Ishikawa (cell line): ENCODE data around the gene WIPF1.

Experiments used
- CEBPB ChIP-seq: IDR thresholded peaks from 2 replicates; pipeline ENCODE4 v1.6.1; 2012
- CREB1 ChIP-seq: IDR thresholded peaks from 2 replicates; pipeline ENCODE4 v1.6.1; 2012; ENCODE audit warnings: low read depth
- EGR1 ChIP-seq: IDR thresholded peaks from 2 replicates; pipeline ENCODE4 v1.6.1; 2012
- EP300 ChIP-seq: IDR thresholded peaks from 2 replicates; pipeline ENCODE4 v1.6.1; 2012; ENCODE audit warnings: borderline replicate concordance
- FOXM1 ChIP-seq: IDR thresholded peaks from 2 replicates; pipeline ENCODE4 v1.6.1; 2012; ENCODE audit warnings: low read depth, borderline replicate concordance
- NFIC ChIP-seq: IDR thresholded peaks from 2 replicates; pipeline ENCODE4 v1.6.1; 2012
- RAD21 ChIP-seq: IDR thresholded peaks from 2 replicates; pipeline ENCODE4 v1.6.1; 2012; ENCODE audit warnings: low read depth
- TAF1 ChIP-seq: IDR thresholded peaks from 2 replicates; pipeline ENCODE4 v1.6.1; 2012; ENCODE audit warnings: low read depth, mild to moderate bottlenecking
- TCF12 ChIP-seq: IDR thresholded peaks from 2 replicates; pipeline ENCODE4 v1.6.1; 2012; ENCODE audit warnings: low read depth
- TEAD4 ChIP-seq: IDR thresholded peaks from 2 replicates; pipeline ENCODE4 v1.6.1; 2012
- YY1 ChIP-seq: IDR thresholded peaks from 2 replicates; pipeline ENCODE4 v1.6.1; 2012; ENCODE audit warnings: low read depth
- ZBTB7A ChIP-seq: IDR thresholded peaks from 2 replicates; pipeline ENCODE4 v1.6.1; 2012; ENCODE audit warnings: low read depth
- TF ChIP-seq, protein P1 (sequence below): IDR thresholded peaks from 2 replicates; pipeline ENCODE4 v1.6.1; 2012
- TF ChIP-seq, protein P2 (sequence below): IDR thresholded peaks from 2 replicates; pipeline ENCODE4 v1.6.1; 2012
- TF ChIP-seq, protein P3 (sequence below): IDR thresholded peaks from 2 replicates; pipeline ENCODE4 v1.6.1; 2012; ENCODE audit warnings: low read depth, mild to moderate bottlenecking

WIPF1 gene

DNA sequence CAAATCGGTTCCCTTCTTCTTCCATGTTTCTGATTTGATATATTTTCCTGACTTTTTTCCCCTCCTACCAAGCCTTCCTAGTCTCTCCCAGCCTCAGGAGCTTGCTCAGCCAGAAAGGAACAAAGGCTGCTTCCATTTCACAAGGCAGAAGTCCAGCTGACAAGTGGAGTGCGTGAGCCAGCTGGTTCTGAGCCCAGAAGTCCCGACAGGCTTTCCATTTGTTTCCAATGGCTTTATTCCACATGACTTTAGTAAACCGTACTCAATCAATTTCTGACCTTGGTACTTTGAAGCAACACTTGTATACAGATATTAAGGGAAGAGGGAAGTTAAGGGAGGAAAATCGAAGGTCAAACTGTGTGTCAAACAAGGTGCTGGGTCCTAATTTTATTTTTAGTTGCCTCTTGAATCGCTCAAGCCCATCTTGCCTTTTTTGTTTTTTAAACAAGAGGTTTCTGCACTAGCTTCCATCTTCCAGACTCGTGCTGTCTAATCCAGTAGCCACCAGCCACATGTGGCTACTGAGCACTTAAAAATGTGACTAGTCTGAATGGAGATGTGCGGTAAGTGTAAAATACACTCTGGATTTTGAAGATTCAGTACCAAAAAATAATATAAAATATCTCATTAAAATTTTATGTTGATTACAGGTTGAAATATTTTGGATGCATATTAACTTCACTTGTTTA, 36.2 kb downstream of the WIPF1 start:
- 0 out of 2 replicates have a peak, but pooled peaks have one; percentile 10 for TF ChIP-seq NFIC
- TF ChIP-seq ZBTB7A, result no peak
- no peak for TF ChIP-seq EP300

DNA sequence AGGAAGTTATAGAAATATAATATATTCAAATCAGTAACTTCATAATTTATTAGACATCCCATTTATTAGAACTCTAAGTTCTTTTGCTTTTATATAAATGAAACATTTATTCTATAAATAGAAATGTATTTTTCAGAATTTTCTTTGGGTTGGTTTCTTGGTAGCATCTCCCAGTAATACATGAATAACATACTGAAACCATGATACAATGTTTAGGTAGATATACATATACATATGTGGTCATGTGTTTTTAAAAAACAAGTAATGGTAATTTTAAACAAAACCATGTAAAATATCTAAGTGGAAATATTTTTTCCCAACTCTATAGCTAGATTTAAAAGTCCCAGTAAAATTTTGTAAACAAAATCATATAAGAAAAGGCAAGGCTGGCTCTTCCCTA, 36.9 kb downstream of the WIPF1 start:
- TF ChIP-seq TAF1 (no peak), RAD21 (no peak), ZBTB7A (no peak), CEBPB (no peak), TCF12 (no peak), YY1 (no peak), CREB1 (no peak), TEAD4 (no peak), FOXM1 (no peak), NFIC (no peak), EP300 (no peak), EGR1 (no peak)
- TF ChIP-seq, protein P1, sequence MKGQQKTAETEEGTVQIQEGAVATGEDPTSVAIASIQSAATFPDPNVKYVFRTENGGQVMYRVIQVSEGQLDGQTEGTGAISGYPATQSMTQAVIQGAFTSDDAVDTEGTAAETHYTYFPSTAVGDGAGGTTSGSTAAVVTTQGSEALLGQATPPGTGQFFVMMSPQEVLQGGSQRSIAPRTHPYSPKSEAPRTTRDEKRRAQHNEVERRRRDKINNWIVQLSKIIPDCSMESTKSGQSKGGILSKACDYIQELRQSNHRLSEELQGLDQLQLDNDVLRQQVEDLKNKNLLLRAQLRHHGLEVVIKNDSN, result no peak
- TF ChIP-seq, protein P2, sequence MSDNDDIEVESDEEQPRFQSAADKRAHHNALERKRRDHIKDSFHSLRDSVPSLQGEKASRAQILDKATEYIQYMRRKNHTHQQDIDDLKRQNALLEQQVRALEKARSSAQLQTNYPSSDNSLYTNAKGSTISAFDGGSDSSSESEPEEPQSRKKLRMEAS, result no peak
- TF ChIP-seq, protein P3, sequence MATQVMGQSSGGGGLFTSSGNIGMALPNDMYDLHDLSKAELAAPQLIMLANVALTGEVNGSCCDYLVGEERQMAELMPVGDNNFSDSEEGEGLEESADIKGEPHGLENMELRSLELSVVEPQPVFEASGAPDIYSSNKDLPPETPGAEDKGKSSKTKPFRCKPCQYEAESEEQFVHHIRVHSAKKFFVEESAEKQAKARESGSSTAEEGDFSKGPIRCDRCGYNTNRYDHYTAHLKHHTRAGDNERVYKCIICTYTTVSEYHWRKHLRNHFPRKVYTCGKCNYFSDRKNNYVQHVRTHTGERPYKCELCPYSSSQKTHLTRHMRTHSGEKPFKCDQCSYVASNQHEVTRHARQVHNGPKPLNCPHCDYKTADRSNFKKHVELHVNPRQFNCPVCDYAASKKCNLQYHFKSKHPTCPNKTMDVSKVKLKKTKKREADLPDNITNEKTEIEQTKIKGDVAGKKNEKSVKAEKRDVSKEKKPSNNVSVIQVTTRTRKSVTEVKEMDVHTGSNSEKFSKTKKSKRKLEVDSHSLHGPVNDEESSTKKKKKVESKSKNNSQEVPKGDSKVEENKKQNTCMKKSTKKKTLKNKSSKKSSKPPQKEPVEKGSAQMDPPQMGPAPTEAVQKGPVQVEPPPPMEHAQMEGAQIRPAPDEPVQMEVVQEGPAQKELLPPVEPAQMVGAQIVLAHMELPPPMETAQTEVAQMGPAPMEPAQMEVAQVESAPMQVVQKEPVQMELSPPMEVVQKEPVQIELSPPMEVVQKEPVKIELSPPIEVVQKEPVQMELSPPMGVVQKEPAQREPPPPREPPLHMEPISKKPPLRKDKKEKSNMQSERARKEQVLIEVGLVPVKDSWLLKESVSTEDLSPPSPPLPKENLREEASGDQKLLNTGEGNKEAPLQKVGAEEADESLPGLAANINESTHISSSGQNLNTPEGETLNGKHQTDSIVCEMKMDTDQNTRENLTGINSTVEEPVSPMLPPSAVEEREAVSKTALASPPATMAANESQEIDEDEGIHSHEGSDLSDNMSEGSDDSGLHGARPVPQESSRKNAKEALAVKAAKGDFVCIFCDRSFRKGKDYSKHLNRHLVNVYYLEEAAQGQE, result no peak

- TF ChIP-seq TEAD4 (no peak), TCF12 (no peak), ZBTB7A (no peak), CREB1 (no peak), RAD21 (no peak), CEBPB (no peak), TAF1 (no peak), YY1 (no peak), EGR1 (no peak), FOXM1 (no peak)
- TF ChIP-seq, protein P1, result no peak
- TF ChIP-seq, protein P2, result no peak
- TF ChIP-seq, protein P3, result no peak
These were observed 41.6 kb downstream of the WIPF1 start for GRCh38 chr2:174555998-174556397.

- no peak for TF ChIP-seq TEAD4
- TF ChIP-seq, protein P1, result no peak
- no peak for TF ChIP-seq NFIC
- TF ChIP-seq FOXM1, result no peak
- TF ChIP-seq, protein P2, result no peak
- TF ChIP-seq, protein P3, result no peak
- TF ChIP-seq CEBPB, result no peak
- no peak for TF ChIP-seq YY1
- no peak for TF ChIP-seq CREB1
- no peak for TF ChIP-seq EGR1
- no peak for TF ChIP-seq EP300
These were observed 43.0 kb downstream of the WIPF1 start for GRCh38 chr2:174554529-174555150.
